HL-60 (cell line): ENCODE results near the gene MDGA2.

Experiments used
- CTCF ChIP-seq: IDR thresholded peaks from one replicate; pipeline ENCODE4 v1.5.1; 2011; ENCODE audit warnings: low read length, control low read depth, inconsistent platforms; ENCODE audit not compliant: insufficient read depth
- GABPA ChIP-seq: IDR thresholded peaks from 2 replicates; pipeline ENCODE4 v1.6.1; 2012; ENCODE audit warnings: low read depth
- POLR2AphosphoS5 ChIP-seq: IDR thresholded peaks from 2 replicates; pipeline ENCODE4 v1.6.1; 2012; ENCODE audit warnings: low read depth
- REST ChIP-seq: IDR thresholded peaks from 2 replicates; pipeline ENCODE4 v1.6.1; 2012; ENCODE audit warnings: low read depth; ENCODE audit not compliant: insufficient replicate concordance

- TF ChIP-seq CTCF (no peak), REST (no peak), GABPA (no peak), POLR2AphosphoS5 (no peak)
These were observed 521.1 kb downstream of the MDGA2 start for GRCh38 chr14:47154276-47154797.
